T-cell (primary cell): Measurements from ENCODE around the gene IZUMO1. TPM values are rescaled to one million over a fixed set of nuclear protein-coding genes. Genes with fewer than 3 reads are reported as not detected.

ENCODE experiments used
- ATAC-seq, 4 experiments: fragments of 200-7000 bp in 3 of 4; fragments of 150-1000 bp in 1 of 4; cut with Tn5 transposase; replicated peaks in 1 of 4; 1 replicate in 3 of 4; 2 replicates in 1 of 4; pipeline ENCODE4 v1.10.0; 2021; ENCODE audit warnings: moderate library complexity in 3 of 4, mild to moderate bottlenecking in 2 of 4, moderate number of reproducible peaks in 1 of 4
- CTCF ChIA-PET, 2 donors: fragments of 300-600 bp; sonication (Branson Sonifier 250); formaldehyde crosslinking; loops; one replicate each; lab custom pipeline; 2022; ENCODE audit warnings: antibody characterized with exemption in 2 of 2; lab: Charles Lee
- POLR2A ChIA-PET, 2 donors: fragments of 300-600 bp; sonication (Branson Sonifier 250); formaldehyde crosslinking; loops; one replicate each; lab custom pipeline; 2022; ENCODE audit warnings: antibody characterized with exemption in 2 of 2; lab: Charles Lee
- DNase-seq, 35 experiments: peaks; one replicate each; pipeline versions ENCODE4 v3.0.0 to v3.0.0-alpha.2; 2013 to 2023
- H3K27ac ChIP-seq: one replicate; pipeline ENCODE4 v1.5.1; 2013; ENCODE audit warnings: low read length
- H3K27me3 ChIP-seq, 2 experiments: replicated peaks in 1 of 2; 1 replicate in 1 of 2; 2 replicates in 1 of 2; pipeline versions ENCODE4 v1.6.1 to v1.7.0; 2013; ENCODE audit warnings: low read length in 1 of 2, mixed read lengths in 1 of 2; ENCODE audit not compliant: control insufficient read depth in 2 of 2, insufficient read depth in 2 of 2; ENCODE audit errors: extremely low read depth in 1 of 2
- H3K36me3 ChIP-seq, 2 donors: 1 replicate in 1 of 2; 2 replicates in 1 of 2; pipeline versions ENCODE4 v1.6.1 to v1.7.0; 2013; ENCODE audit warnings: low read length in 1 of 2; ENCODE audit not compliant: control insufficient read depth in 2 of 2, insufficient read depth in 1 of 2; ENCODE audit errors: extremely low read depth in 1 of 2
- H3K4me1 ChIP-seq, 2 experiments: 1 replicate in 1 of 2; 2 replicates in 1 of 2; pipeline versions ENCODE4 v1.6.1 to v1.7.0; 2013; ENCODE audit warnings: low read length in 2 of 2, mixed read lengths in 1 of 2; ENCODE audit not compliant: insufficient read depth in 2 of 2, control insufficient read depth in 1 of 2; ENCODE audit errors: extremely low read depth in 1 of 2
- H3K4me3 ChIP-seq, 2 donors: 1 replicate in 1 of 2; 2 replicates in 1 of 2; pipeline versions ENCODE4 v1.5.1 to v1.7.0; 2013; ENCODE audit warnings: mild to moderate bottlenecking in 2 of 2, low read length in 1 of 2, moderate library complexity in 1 of 2; ENCODE audit not compliant: control insufficient read depth in 1 of 2; ENCODE audit errors: extremely low read depth in 1 of 2
- H3K9me3 ChIP-seq: 2 replicates; pipeline ENCODE4 v1.7.0; 2013
- H3K27ac Mint-ChIP-seq, 2 donors: one replicate each; pipeline ENCODE4 v1.8.0; 2020 to 2021; ENCODE audit warnings: mild to moderate bottlenecking in 2 of 2, mixed read lengths in 2 of 2
- H3K27me3 Mint-ChIP-seq, 2 donors: one replicate each; pipeline ENCODE4 v1.8.0; 2021 to 2022; ENCODE audit warnings: mixed read lengths in 2 of 2
- H3K36me3 Mint-ChIP-seq: one replicate; pipeline ENCODE4 v1.8.0; 2021; ENCODE audit warnings: mixed read lengths
- H3K4me1 Mint-ChIP-seq, 3 donors: one replicate each; pipeline ENCODE4 v1.8.0; 2020 to 2022; ENCODE audit warnings: mixed read lengths in 3 of 3, mild to moderate bottlenecking in 1 of 3
- H3K4me3 Mint-ChIP-seq, 3 donors: one replicate each; pipeline ENCODE4 v1.8.0; 2020 to 2022; ENCODE audit warnings: mild to moderate bottlenecking in 3 of 3, mixed read lengths in 3 of 3, moderate library complexity in 3 of 3
- H3K9me3 Mint-ChIP-seq, 3 donors: one replicate each; pipeline ENCODE4 v1.8.0; 2020 to 2022; ENCODE audit warnings: mixed read lengths in 3 of 3
- WGBS: methylation state at CpG from one replicate; pipeline ENCODE4 v1.1.5; 2013; ENCODE audit warnings: missing lambda C conversion rate; ENCODE audit not compliant: insufficient coverage; 5-methylcytosine and 5-hydroxymethylcytosine counted together
- total RNA-seq, 35 experiments: library from RNA in 6 of 35; stranded (reverse) in 6 of 35; fragments of 120-200 nt in 1 of 35; gene quantifications; one replicate each; pipeline versions ENCODE4 v1.2.1 to v1.2.4 and lab custom pipeline; 2013 to 2026

The IZUMO1 gene
- total RNA-seq, 5 donors from 2014 or later (not counting 1 experiment from before 2014, with no cell fraction given): not detected

GRCh38 chr19:48735031-48735615, 11.6 kb downstream of the IZUMO1 start:
- POLR2A ChIA-PET: interaction anchor here in 1 of 2 donors (0.6 kb wide), 1 partner anchor 8 kb away, joined by 3 read pairs; no protein-coding TSS in a partner anchor
- Mint-ChIP-seq H3K36me3 (no peaks in the 10 kb centered on the region), H3K27me3 (peaks cover 0 to 5% of the 10 kb centered on the region in 2 donors), H3K4me3 (no peak overlapping the region), H3K4me1 (peaks cover 0 to 8% (median 8%) of the 10 kb centered on the region in 3 donors), H3K9me3 (no peaks in the 10 kb centered on the region), H3K27ac (no peak overlapping the region)
- DNase-seq: no peak
- CTCF ChIA-PET: no interaction called here
- H3K36me3 ChIP-seq: no peaks in the 10 kb centered on the region
- H3K27ac ChIP-seq: no peak overlapping the region
- no peaks in the 10 kb centered on the region for H3K9me3 ChIP-seq
- WGBS: 96% methylated on average over 34 of the region's 38 CpGs
- ATAC-seq: no peak
- H3K27me3 ChIP-seq: peaks cover 0 to 5% of the 10 kb centered on the region in 2 experiments
- peaks cover 7 to 15% of the 10 kb centered on the region in 2 experiments for H3K4me1 ChIP-seq
- H3K4me3 ChIP-seq: no peak overlapping the region

DNA sequence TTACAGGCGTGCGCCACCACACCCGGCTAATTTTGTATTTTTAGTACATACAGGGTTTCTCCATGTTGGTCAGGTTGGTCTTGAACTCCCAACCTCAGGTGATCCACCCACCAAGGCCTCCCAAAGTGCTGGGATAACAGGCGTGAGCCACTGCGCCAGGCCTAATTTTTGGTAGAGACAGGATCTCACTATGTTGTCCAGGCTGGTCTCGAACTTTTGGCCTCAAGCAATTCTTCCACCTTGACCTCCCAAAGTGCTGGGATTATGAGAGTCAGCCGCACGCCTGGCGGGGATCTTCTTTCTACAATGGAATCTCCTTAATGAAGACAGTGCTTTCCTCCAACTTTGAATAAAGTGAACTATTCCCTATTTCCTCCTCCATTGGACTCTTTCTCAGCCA, 12.1 kb downstream of the IZUMO1 start:
- Mint-ChIP-seq H3K27ac (no peak overlapping the region), H3K4me1 (peaks cover 0 to 4% (median 3%) of the 10 kb centered on the region in 3 donors), H3K4me3 (no peak overlapping the region), H3K9me3 (no peaks in the 10 kb centered on the region), H3K27me3 (peaks cover 0 to 5% of the 10 kb centered on the region in 2 donors), H3K36me3 (no peaks in the 10 kb centered on the region)
- WGBS: no CpG with 5 or more reads among the region's 9 CpGs
- ChIA-PET POLR2A (no interaction called here), CTCF (no interaction called here)
- Histone ChIP-seq H3K9me3 (no peaks in the 10 kb centered on the region), H3K36me3 (no peaks in the 10 kb centered on the region), H3K4me3 (no peak overlapping the region), H3K4me1 (peaks cover 2 to 10% of the 10 kb centered on the region in 2 experiments), H3K27ac (no peak overlapping the region), H3K27me3 (peaks cover 0 to under 1% of the 10 kb centered on the region in 2 experiments)
- no peak for ATAC-seq
- DNase-seq: no peak

DNA sequence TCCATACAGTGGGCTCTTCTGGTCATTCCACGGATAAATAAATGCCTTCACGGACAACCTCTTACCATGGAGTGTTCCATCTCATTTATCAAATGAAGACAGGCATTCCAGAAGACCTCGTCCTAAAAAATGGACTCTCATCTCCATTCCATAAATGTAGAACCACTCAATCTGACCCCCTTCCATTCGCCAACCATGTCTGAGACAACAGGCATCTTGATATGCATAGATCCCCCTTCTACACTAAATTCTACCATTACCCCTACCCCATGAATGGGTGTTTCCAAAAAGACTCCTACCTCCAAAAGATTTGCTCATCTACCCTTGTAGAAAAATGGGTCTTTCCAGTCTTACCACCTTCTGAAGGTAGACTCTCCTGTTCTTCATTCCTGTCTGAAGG, 15.3 kb downstream of the IZUMO1 start:
- no peak overlapping the region for H3K4me3 Mint-ChIP-seq
- Histone ChIP-seq H3K9me3 (peaks cover 3% of the 10 kb centered on the region), H3K36me3 (no peaks in the 10 kb centered on the region), H3K27me3 (no peaks in the 10 kb centered on the region), H3K27ac (no peak overlapping the region), H3K4me1 (peaks cover 4 to 7% of the 10 kb centered on the region in 2 experiments), H3K4me3 (no peak overlapping the region)
- H3K9me3 Mint-ChIP-seq: peaks cover 2 to 6% (median 6%) of the 10 kb centered on the region in 3 donors
- DNase-seq: no peak
- ATAC-seq: no peak
- 85% methylated on average over 4 of the region's 4 CpGs for WGBS
- H3K4me1 Mint-ChIP-seq: peaks cover 6 to 7% (median 6%) of the 10 kb centered on the region in 3 donors
- CTCF ChIA-PET: no interaction called here
- peaks cover 2% of the 10 kb centered on the region for H3K36me3 Mint-ChIP-seq
- no peak overlapping the region for H3K27ac Mint-ChIP-seq
- peaks cover 0 to 5% of the 10 kb centered on the region in 2 donors for H3K27me3 Mint-ChIP-seq
- POLR2A ChIA-PET: no interaction called here

- Mint-ChIP-seq H3K9me3 (peaks cover 7 to 15% (median 15%) of the 10 kb centered on the region in 3 donors), H3K27me3 (peaks cover 0 to 5% of the 10 kb centered on the region in 2 donors), H3K36me3 (peaks cover 9% of the 10 kb centered on the region), H3K4me3 (no peak overlapping the region), H3K4me1 (peaks cover 22 to 25% (median 23%) of the 10 kb centered on the region in 3 donors), H3K27ac (no peak overlapping the region)
- H3K4me1 ChIP-seq: peaks cover 11 to 27% of the 10 kb centered on the region in 2 experiments
- no peaks in the 10 kb centered on the region for H3K27me3 ChIP-seq
- no peak overlapping the region for H3K4me3 ChIP-seq
- ATAC-seq (no peak), DNase-seq (no peak)
- H3K9me3 ChIP-seq: peaks cover 3% of the 10 kb centered on the region
- POLR2A ChIA-PET: interaction anchor here in 1 of 2 donors (0.7 kb wide), 1 partner anchor 1205 kb away, joined by 10 read pairs; no protein-coding TSS in a partner anchor
- no peaks in the 10 kb centered on the region for H3K36me3 ChIP-seq
- WGBS: 94% methylated on average over 69 of the region's 77 CpGs
- CTCF ChIA-PET: no interaction called here
- H3K27ac ChIP-seq: no peak overlapping the region
Observed at GRCh38 chr19:48728911-48729664, 17.6 kb downstream of the IZUMO1 start.

GRCh38 chr19:48726556-48726955, 20.2 kb downstream of the IZUMO1 start:
- CTCF ChIA-PET: no interaction called here

More at GRCh38 chr19:48726556-48726955, 20.2 kb downstream of the IZUMO1 start:
- peak overlapping the region; percentile 68 to 71 for H3K27ac Mint-ChIP-seq
- peaks cover 9% of the 10 kb centered on the region for H3K36me3 Mint-ChIP-seq
- Histone ChIP-seq H3K27me3 (no peaks in the 10 kb centered on the region), H3K4me1 (peaks cover 11 to 30% of the 10 kb centered on the region in 2 experiments), H3K4me3 (peak overlapping the region in 1 of 2 donors; percentile 51), H3K27ac (peak overlapping the region; percentile 35), H3K36me3 (no peaks in the 10 kb centered on the region), H3K9me3 (peaks cover 3% of the 10 kb centered on the region)
- POLR2A ChIA-PET: interaction anchor here in 1 of 2 donors (0.5 kb wide), 1 partner anchor 18 kb away, joined by 4 read pairs; no protein-coding TSS in a partner anchor
- no peaks in the 10 kb centered on the region for H3K27me3 Mint-ChIP-seq
- DNase-seq: peak in 9 of 35 experiments; percentile 13 to 68 (median 38)
- peaks cover 7 to 15% (median 15%) of the 10 kb centered on the region in 3 donors for H3K9me3 Mint-ChIP-seq
- peak overlapping the region in 2 of 3 donors; percentile 2 to 48 for H3K4me3 Mint-ChIP-seq
- 50% methylated on average over 2 of the region's 2 CpGs for WGBS
- H3K4me1 Mint-ChIP-seq: peaks cover 22 to 26% (median 25%) of the 10 kb centered on the region in 3 donors
- peak in 3 of 4 experiments; percentile 29 to 47 (median 39) for ATAC-seq
